K562 (cell line): Measurements from ENCODE around the gene STK11. TPM values are rescaled to one million over a fixed set of nuclear protein-coding genes. Genes with fewer than 3 reads are reported as not detected.

Experiments
- ATAC-seq: fragments of 200-7000 bp; cut with Tn5 transposase; 3 replicates; pipeline ENCODE4 v1.9.1; 2020; ENCODE audit warnings: moderate library complexity
- BruUV-seq: library from RNA; stranded (reverse); fragments of 400-500 nt; replicated peaks from 2 replicates; lab custom pipeline; 2021; lab: Mats Ljungman, UMichigan
- CTCF ChIA-PET: fragments of 300-600 bp; formaldehyde crosslinking; extraction: SDS; loops from one replicate; lab custom pipeline; 2021; ENCODE audit warnings: low intra/inter-chr PET ratio; lab: Yijun Ruan, JAX
- POLR2A ChIA-PET: fragments of 300-600, 350-650 bp; sonication (Branson Sonifier 250); formaldehyde crosslinking; extraction: SDS; loops from one replicate; lab custom pipeline; 2021; ENCODE audit warnings: antibody characterized with exemption, inconsistent platforms; lab: Yijun Ruan, JAX
- DNase-seq, 4 experiments: peaks; one replicate each; pipeline versions ENCODE4 v3.0.0 to v3.0.0-alpha.2; 2011 to 2018; ENCODE audit warnings: low spot score in 3 of 4, mixed read lengths in 3 of 4; ENCODE audit errors: extremely low read depth in 1 of 4
- FAIRE-seq: peaks from 2 replicates; lab custom pipeline; 2011; peaks lifted over from hg19 to GRCh38; lab: Jason Lieb, UNC
- H2AFZ ChIP-seq: 2 replicates; pipeline ENCODE4 v1.6.0; 2011; ENCODE audit warnings: low read depth, low read length, control low read depth, inconsistent platforms
- H3K27ac ChIP-seq: fragments of 200-600 bp; 3 replicates; pipeline ENCODE4 v1.8.0; 2011; ENCODE audit warnings: low read depth, mild to moderate bottlenecking, control low read depth, inconsistent platforms, low read length, moderate library complexity, mixed read lengths; ENCODE audit errors: extremely low read depth
- H3K27me3 ChIP-seq, 2 experiments: fragments of 300-600 bp in 1 of 2; 2 replicates in 1 of 2; 3 replicates in 1 of 2; pipeline versions ENCODE4 v1.6.0 to v1.8.0; 2011; ENCODE audit warnings: inconsistent platforms in 2 of 2, low read length in 2 of 2, mild to moderate bottlenecking in 1 of 2, mixed read lengths in 1 of 2, moderate library complexity in 1 of 2; ENCODE audit not compliant: control insufficient read depth in 2 of 2, insufficient read depth in 2 of 2
- H3K36me3 ChIP-seq: fragments of 300-600 bp; 3 replicates; pipeline ENCODE4 v1.8.0; 2011; ENCODE audit warnings: mild to moderate bottlenecking, low read length, inconsistent platforms; ENCODE audit not compliant: control insufficient read depth, insufficient read depth
- H3K4me1 ChIP-seq, 2 experiments: fragments of 200-600 bp in 1 of 2; replicated peaks in 1 of 2; 2 replicates in 1 of 2; 3 replicates in 1 of 2; pipeline versions ENCODE4 v1.5.1 to v1.8.0; 2011; ENCODE audit warnings: inconsistent platforms in 2 of 2, low read length in 2 of 2, mild to moderate bottlenecking in 1 of 2, mixed read lengths in 1 of 2, moderate library complexity in 1 of 2; ENCODE audit not compliant: control insufficient read depth in 2 of 2, insufficient read depth in 2 of 2
- H3K4me2 ChIP-seq: 2 replicates; pipeline ENCODE4 v1.6.1; 2011; ENCODE audit warnings: low read length, control low read depth, inconsistent platforms, mixed read lengths; ENCODE audit not compliant: insufficient read depth
- H3K4me3 ChIP-seq: fragments of 200-600 bp; sonication (generic), shearing (Covaris generic); 2 replicates; pipeline ENCODE4 v1.5.1; 2016; ENCODE audit warnings: control low read depth, inconsistent platforms
- H3K79me2 ChIP-seq: fragments of 200-600 bp; 3 replicates; pipeline ENCODE4 v1.8.0; 2011; ENCODE audit warnings: low read length, inconsistent platforms; ENCODE audit not compliant: control insufficient read depth, insufficient read depth
- H3K9ac ChIP-seq, 2 experiments: 2 replicates each; pipeline versions ENCODE4 v1.6.0 to v1.6.1; 2011; ENCODE audit warnings: low read depth in 2 of 2, low read length in 2 of 2, control low read depth in 1 of 2, inconsistent platforms in 1 of 2, mild to moderate bottlenecking in 1 of 2, mixed read lengths in 1 of 2; ENCODE audit not compliant: insufficient read depth in 1 of 2
- H3K9me1 ChIP-seq: one replicate; pipeline ENCODE4 v1.6.0; 2011; ENCODE audit warnings: inconsistent platforms, mild to moderate bottlenecking, low read length, moderate library complexity; ENCODE audit not compliant: control insufficient read depth, insufficient read depth
- H3K9me3 ChIP-seq: replicated peaks from 2 replicates; pipeline ENCODE4 v1.5.1; 2011; ENCODE audit warnings: low read depth, low read length, inconsistent platforms; ENCODE audit not compliant: control insufficient read depth, insufficient read depth
- H4K20me1 ChIP-seq: replicated peaks from 2 replicates; pipeline ENCODE4 v1.6.1; 2011; ENCODE audit warnings: low read length, inconsistent platforms, mixed read lengths; ENCODE audit not compliant: control insufficient read depth, insufficient read depth
- CBX1 ChIP-seq: sonication (generic); IDR thresholded peaks from 2 replicates; pipeline ENCODE4 v1.6.1; 2016; ENCODE audit warnings: antibody characterized with exemption, low read depth, mild to moderate bottlenecking
- HDAC3 ChIP-seq: fragments of 450-650 bp; IDR thresholded peaks from 2 replicates; pipeline ENCODE4 v1.6.1; 2018; ENCODE audit warnings: borderline replicate concordance, mild to moderate bottlenecking, moderate library complexity; ENCODE audit not compliant: partially characterized antibody
- NFE2 ChIP-seq: IDR thresholded peaks from 2 replicates; pipeline ENCODE4 v1.6.1; 2014; ENCODE audit warnings: antibody characterized with exemption, low read depth
- STAG1 ChIP-seq: sonication (generic); formaldehyde crosslinking; IDR thresholded peaks from 2 replicates; pipeline ENCODE4 v1.5.0; 2020; ENCODE audit warnings: missing genetic modification reagents, borderline replicate concordance
- WGBS: fragments of 100-300 bp; shearing (Covaris generic); methylation state at CpG from one replicate; pipeline ENCODE4 v1.1.6; 2016; ENCODE audit warnings: low coverage, mixed read lengths; ENCODE audit not compliant: insufficient coverage; ENCODE audit errors: missing lambda C conversion rate; 5-methylcytosine and 5-hydroxymethylcytosine counted together
- in situ Hi-C: fragments of 300-500 bp; cut with MboI; formaldehyde crosslinking; loops from 4 replicates; pipeline ENCODE4 v1.15.0; 2018; ENCODE audit warnings: inconsistent platforms, mixed read lengths
- intact Hi-C: fragments of 100-400 bp; cut with micrococcal nuclease; formaldehyde crosslinking; loops from 2 replicates; pipeline ENCODE4 v1.14.2; 2022
- polyA plus RNA-seq, 8 experiments: library from polyadenylated mRNA; depleted of rRNA in 4 of 8; stranded (reverse) in 5 of 8; unstranded in 3 of 8; fragments of >200 nt; fragmentation: Nextera tagmentation in 2 of 8; fragmentation: Illumina TruSeq in 1 of 8; extraction: Ambion mirVana in 2 of 8; extraction: Trizol in 1 of 8; gene quantifications; 2 replicates each; pipeline versions ENCODE4 v1.2.1 to v1.2.3, GENCODE V29; 2011 to 2014; ENCODE audit warnings: inconsistent platforms in 1 of 8, missing spikeins in 1 of 8
- total RNA-seq, 7 experiments: library from RNA; depleted of rRNA in 6 of 7; stranded (reverse); fragments of >200 nt in 6 of 7; fragmentation: Illumina TruSeq in 2 of 7; extraction: Trizol in 2 of 7; gene quantifications; 2 replicates each; pipeline versions ENCODE4 v1.2.1 to v1.2.3, GENCODE V29; 2011 to 2021; ENCODE audit warnings: low replicate concordance in 1 of 7
- TF ChIP-seq, protein P1 (sequence below), 3 experiments: fragments of 200-800 bp in 1 of 3; fragments of 250-450 bp in 1 of 3; fragments of 450-650 bp in 1 of 3; sonication (Bioruptor Pico) in 1 of 3; sonication (Bioruptor generic) in 1 of 3; formaldehyde crosslinking in 1 of 3; IDR thresholded peaks; 2 replicates each; pipeline versions ENCODE4 v1.6.1 to v1.8.0; 2016 to 2022; ENCODE audit warnings: mild to moderate bottlenecking in 2 of 3, missing genetic modification characterization in 2 of 3, missing compliant biosample characterization in 1 of 3, moderate library complexity in 1 of 3
- TF ChIP-seq, protein P2 (sequence below): fragments of 450-650 bp; IDR thresholded peaks from 2 replicates; pipeline ENCODE4 v1.6.1; 2016; ENCODE audit warnings: low read depth

STK11 gene
- total and polyA plus RNA-seq, 9 of the 15 experiments (the other 6 are each of a cell fraction or from before 2014, with no cell fraction given): 0.15 to 96.5 (median 31.7) TPM

DNA sequence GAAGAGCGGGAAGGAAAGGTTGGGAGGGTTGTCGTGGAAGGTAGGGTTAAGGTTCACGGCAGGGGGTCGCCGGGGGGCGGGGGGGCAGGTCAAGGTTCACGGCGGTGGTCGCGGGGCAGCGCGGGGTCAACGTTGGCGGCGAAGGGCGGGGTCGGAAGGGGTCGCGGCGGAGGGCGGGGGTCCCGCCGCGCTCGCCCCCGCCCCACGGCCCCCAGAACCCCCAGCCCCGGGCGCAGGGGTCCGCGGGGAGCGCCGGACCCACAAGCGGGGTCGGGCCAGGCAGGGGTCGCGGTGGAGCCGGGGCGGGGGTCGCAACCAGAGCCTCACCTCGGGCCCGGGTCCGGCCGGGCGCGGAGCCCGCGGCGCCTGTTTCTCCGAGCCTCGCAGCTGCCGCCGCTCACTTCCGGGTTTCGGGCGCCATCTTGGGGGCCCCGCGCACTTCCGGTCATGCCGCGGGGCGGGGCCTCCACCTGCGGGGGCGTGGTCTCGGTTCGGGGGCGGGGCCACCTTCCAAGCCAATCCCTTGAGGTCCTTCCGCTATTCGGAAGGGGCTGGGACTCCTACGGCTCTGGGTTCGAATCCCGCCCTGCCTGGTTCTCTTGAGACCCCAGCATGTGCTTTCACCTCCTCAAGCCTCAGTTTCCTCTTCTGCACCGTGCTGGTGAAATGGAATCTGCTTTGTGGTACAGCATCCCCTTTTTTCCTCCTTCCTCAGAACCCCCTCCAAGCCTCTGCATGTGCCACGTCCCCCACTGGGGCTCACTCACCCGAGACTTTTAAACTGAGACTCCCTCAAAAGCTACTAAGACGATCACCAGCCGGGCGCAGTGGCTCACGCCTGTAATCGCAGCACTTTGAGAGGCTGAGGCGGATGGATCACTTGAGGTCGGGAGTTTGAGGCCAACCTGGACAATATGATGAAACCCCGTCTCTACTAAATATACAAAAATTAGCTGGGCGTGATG, 31.5 kb upstream of the STK11 start, which contains the start of gene SBNO2:
Gene SBNO2, minus strand, starts transcription at position 424 of the 965 bp plus-strand sequence. CDS start 19,992 bp downstream, outside the sequence.
- Histone ChIP-seq H3K27me3 (no peaks in the 10 kb centered on the region), H3K9me3 (no peaks in the 10 kb centered on the region), H3K9me1 (no peaks in the 10 kb centered on the region), H3K4me1 (peaks cover 33 to 68% of the 10 kb centered on the region in 2 experiments), H3K36me3 (peaks cover 24% of the 10 kb centered on the region; the same call in 2 of the 3 replicates), H4K20me1 (peaks cover 12% of the 10 kb centered on the region), H3K27ac (peak within 1 kb of the TSS; percentile 93), H3K9ac (peak within 1 kb of the TSS; percentile 86 to 98), H3K4me3 (peak within 1 kb of the TSS; percentile 88), H3K79me2 (peaks cover 50% of the 10 kb centered on the region), H2AFZ (peak within 1 kb of the TSS; percentile 82), H3K4me2 (peak within 1 kb of the TSS; percentile 88)
- FAIRE-seq (peak; percentile 86), DNase-seq (peak; percentile 93 to 99 (median 98)), ATAC-seq (peak; percentile 88)
- WGBS: 24% methylated on average over 31 of the region's 84 CpGs
- BruUV-seq: TSS peak; percentile 93
- in situ Hi-C loops: no loop called here
- intact Hi-C loops: no loop called here
- CTCF ChIA-PET: no interaction called here
- POLR2A ChIA-PET: interaction anchor here (0.7 kb wide), 1 partner anchor 18 kb away, joined by 3 read pairs; no protein-coding TSS in a partner anchor
- peak; percentile 69; the same call in 1 of the 2 replicates for TF ChIP-seq CBX1
- no peak for TF ChIP-seq STAG1
- TF ChIP-seq, protein P1, sequence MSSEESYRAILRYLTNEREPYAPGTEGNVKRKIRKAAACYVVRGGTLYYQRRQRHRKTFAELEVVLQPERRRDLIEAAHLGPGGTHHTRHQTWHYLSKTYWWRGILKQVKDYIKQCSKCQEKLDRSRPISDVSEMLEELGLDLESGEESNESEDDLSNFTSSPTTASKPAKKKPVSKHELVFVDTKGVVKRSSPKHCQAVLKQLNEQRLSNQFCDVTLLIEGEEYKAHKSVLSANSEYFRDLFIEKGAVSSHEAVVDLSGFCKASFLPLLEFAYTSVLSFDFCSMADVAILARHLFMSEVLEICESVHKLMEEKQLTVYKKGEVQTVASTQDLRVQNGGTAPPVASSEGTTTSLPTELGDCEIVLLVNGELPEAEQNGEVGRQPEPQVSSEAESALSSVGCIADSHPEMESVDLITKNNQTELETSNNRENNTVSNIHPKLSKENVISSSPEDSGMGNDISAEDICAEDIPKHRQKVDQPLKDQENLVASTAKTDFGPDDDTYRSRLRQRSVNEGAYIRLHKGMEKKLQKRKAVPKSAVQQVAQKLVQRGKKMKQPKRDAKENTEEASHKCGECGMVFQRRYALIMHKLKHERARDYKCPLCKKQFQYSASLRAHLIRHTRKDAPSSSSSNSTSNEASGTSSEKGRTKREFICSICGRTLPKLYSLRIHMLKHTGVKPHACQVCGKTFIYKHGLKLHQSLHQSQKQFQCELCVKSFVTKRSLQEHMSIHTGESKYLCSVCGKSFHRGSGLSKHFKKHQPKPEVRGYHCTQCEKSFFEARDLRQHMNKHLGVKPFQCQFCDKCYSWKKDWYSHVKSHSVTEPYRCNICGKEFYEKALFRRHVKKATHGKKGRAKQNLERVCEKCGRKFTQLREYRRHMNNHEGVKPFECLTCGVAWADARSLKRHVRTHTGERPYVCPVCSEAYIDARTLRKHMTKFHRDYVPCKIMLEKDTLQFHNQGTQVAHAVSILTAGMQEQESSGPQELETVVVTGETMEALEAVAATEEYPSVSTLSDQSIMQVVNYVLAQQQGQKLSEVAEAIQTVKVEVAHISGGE (CRISPR knock-in tag; IDR thresholded peaks at IDR 0.05): peak in 1 of 3 experiments; percentile 81; a peak in 2 of 6 replicates
- TF ChIP-seq HDAC3: no peak
- no peak for TF ChIP-seq NFE2
- TF ChIP-seq, protein P2, sequence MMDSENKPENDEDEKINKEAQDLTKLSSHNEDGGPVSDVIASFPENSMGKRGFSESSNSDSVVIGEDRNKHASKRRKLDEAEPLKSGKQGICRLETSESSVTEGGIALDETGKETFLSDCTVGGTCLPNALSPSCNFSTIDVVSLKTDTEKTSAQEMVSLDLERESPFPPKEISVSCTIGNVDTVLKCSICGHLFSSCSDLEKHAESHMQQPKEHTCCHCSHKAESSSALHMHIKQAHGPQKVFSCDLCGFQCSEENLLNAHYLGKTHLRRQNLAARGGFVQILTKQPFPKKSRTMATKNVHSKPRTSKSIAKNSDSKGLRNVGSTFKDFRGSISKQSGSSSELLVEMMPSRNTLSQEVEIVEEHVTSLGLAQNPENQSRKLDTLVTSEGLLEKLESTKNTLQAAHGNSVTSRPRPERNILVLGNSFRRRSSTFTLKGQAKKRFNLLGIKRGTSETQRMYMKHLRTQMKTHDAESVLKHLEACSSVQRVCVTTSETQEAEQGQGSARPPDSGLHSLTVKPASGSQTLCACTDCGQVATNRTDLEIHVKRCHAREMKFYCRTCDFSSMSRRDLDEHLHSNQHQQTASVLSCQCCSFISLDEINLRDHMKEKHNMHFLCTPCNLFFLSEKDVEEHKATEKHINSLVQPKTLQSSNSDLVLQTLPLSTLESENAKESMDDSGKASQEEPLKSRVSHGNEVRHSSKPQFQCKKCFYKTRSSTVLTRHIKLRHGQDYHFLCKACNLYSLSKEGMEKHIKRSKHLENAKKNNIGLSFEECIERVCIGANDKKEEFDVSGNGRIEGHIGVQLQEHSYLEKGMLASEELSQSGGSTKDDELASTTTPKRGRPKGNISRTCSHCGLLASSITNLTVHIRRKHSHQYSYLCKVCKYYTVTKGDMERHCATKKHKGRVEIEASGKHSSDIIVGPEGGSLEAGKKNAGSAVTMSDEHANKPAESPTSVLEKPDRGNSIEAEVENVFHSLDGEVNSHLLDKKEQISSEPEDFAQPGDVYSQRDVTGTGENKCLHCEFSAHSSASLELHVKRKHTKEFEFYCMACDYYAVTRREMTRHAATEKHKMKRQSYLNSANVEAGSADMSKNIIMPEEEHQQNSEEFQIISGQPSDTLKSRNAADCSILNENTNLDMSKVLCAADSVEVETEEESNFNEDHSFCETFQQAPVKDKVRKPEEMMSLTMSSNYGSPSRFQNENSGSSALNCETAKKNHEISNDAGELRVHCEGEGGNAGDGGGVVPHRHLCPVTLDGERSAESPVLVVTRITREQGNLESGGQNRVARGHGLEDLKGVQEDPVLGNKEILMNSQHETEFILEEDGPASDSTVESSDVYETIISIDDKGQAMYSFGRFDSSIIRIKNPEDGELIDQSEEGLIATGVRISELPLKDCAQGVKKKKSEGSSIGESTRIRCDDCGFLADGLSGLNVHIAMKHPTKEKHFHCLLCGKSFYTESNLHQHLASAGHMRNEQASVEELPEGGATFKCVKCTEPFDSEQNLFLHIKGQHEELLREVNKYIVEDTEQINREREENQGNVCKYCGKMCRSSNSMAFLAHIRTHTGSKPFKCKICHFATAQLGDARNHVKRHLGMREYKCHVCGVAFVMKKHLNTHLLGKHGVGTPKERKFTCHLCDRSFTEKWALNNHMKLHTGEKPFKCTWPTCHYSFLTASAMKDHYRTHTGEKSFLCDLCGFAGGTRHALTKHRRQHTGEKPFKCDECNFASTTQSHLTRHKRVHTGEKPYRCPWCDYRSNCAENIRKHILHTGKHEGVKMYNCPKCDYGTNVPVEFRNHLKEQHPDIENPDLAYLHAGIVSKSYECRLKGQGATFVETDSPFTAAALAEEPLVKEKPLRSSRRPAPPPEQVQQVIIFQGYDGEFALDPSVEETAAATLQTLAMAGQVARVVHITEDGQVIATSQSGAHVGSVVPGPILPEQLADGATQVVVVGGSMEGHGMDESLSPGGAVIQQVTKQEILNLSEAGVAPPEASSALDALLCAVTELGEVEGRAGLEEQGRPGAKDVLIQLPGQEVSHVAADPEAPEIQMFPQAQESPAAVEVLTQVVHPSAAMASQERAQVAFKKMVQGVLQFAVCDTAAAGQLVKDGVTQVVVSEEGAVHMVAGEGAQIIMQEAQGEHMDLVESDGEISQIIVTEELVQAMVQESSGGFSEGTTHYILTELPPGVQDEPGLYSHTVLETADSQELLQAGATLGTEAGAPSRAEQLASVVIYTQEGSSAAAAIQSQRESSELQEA: no peak
